Coronary artery (tissue), 2 donors: Measurements from ENCODE around the gene SMCHD1.

Experiments
- DNase-seq: peaks from one replicate; pipeline ENCODE4 v3.0.0-alpha.2; 2017; ENCODE audit warnings: low spot score
- H3K27ac ChIP-seq, 2 donors: fragments of 200-600 bp; sonication (generic); one replicate each; pipeline ENCODE4 v1.5.1; 2016 to 2019
- H3K4me3 ChIP-seq: fragments of 200-600 bp; sonication (generic); 2 replicates; pipeline ENCODE4 v1.5.1; 2016; ENCODE audit warnings: mild to moderate bottlenecking, moderate library complexity
- CTCF ChIP-seq: fragments of 200-600 bp; sonication (generic); IDR thresholded peaks from one replicate; pipeline ENCODE4 v1.5.1; 2019; ENCODE audit warnings: antibody characterized with exemption

Gene SMCHD1

GRCh38 chr18:2697184-2697583 is 41.7 kb downstream of the SMCHD1 start:
- TF ChIP-seq CTCF: no peak
- H3K4me3 ChIP-seq: no peak overlapping the region
- no peak for DNase-seq

GRCh38 chr18:2699001-2699400 is 43.5 kb downstream of the SMCHD1 start:
- Histone ChIP-seq H3K27ac (no peak overlapping the region), H3K4me3 (no peak overlapping the region)
- no peak for TF ChIP-seq CTCF
- DNase-seq: no peak

More at GRCh38 chr18:2697184-2697583, 41.7 kb downstream of the SMCHD1 start:
- no peak overlapping the region for H3K27ac ChIP-seq

- TF ChIP-seq CTCF: no peak
- no peak for DNase-seq
- Histone ChIP-seq H3K4me3 (no peak overlapping the region), H3K27ac (no peak overlapping the region)
Observed at GRCh38 chr18:2704541-2704940, 49.0 kb downstream of the SMCHD1 start.

GRCh38 chr18:2706903-2707302 is 51.4 kb downstream of the SMCHD1 start:
- no peak for TF ChIP-seq CTCF
- H3K4me3 ChIP-seq: no peak overlapping the region
- H3K27ac ChIP-seq: no peak overlapping the region
- DNase-seq: no peak

GRCh38 chr18:2707551-2708168 is 52.1 kb downstream of the SMCHD1 start:
- H3K27ac ChIP-seq: no peak overlapping the region
- TF ChIP-seq CTCF: no peak
- H3K4me3 ChIP-seq: no peak overlapping the region
- DNase-seq: no peak

- no peak for TF ChIP-seq CTCF
- no peak for DNase-seq
- Histone ChIP-seq H3K4me3 (no peak overlapping the region), H3K27ac (no peak overlapping the region)
Observed at GRCh38 chr18:2709316-2709715, 53.8 kb downstream of the SMCHD1 start.

- no peak overlapping the region for H3K4me3 ChIP-seq
- H3K27ac ChIP-seq: no peak overlapping the region
- no peak for TF ChIP-seq CTCF
- no peak for DNase-seq
Observed at GRCh38 chr18:2714140-2714539, 58.6 kb downstream of the SMCHD1 start.
